Caco-2 (cell line): Measurements from ENCODE around the gene SESN1. TPM values are rescaled to one million over a fixed set of nuclear protein-coding genes. Genes with fewer than 3 reads are reported as not detected.

Experiments used
- BruUV-seq: library from RNA; stranded (reverse); fragments of 400-500 nt; replicated peaks from 2 replicates; lab custom pipeline; 2021; lab: Mats Ljungman, UMichigan
- CTCF ChIA-PET: fragments of 300-600 bp; sonication (Branson Sonifier 250); formaldehyde crosslinking; loops from one replicate; lab custom pipeline; 2022; ENCODE audit warnings: antibody characterized with exemption; lab: Charles Lee
- POLR2A ChIA-PET: fragments of 300-600 bp; sonication (Branson Sonifier 250); formaldehyde crosslinking; loops from one replicate; lab custom pipeline; 2022; ENCODE audit warnings: antibody characterized with exemption; lab: Charles Lee
- DNase-seq, 2 experiments: peaks; one replicate each; pipeline versions ENCODE4 v3.0.0 to v3.0.0-alpha.2; 2020 to 2022
- H3K27me3 ChIP-seq: replicated peaks from 2 replicates; pipeline ENCODE4 v1.6.0; 2011; ENCODE audit warnings: low read length; ENCODE audit not compliant: control insufficient read depth, insufficient read depth
- H3K36me3 ChIP-seq: 2 replicates; pipeline ENCODE4 v1.5.1; 2011; ENCODE audit warnings: low read length; ENCODE audit not compliant: control insufficient read depth, insufficient read depth
- H3K4me1 ChIP-seq: fragments of 250-450 bp; sonication (Bioruptor Pico); 2 replicates; pipeline ENCODE4 v1.5.1; 2020; ENCODE audit warnings: mild to moderate bottlenecking
- H3K4me3 ChIP-seq: 2 replicates; pipeline ENCODE4 v1.5.1; 2011; ENCODE audit warnings: low read depth, mild to moderate bottlenecking, control low read depth, low read length
- H3K9me3 ChIP-seq: fragments of 250-450 bp; sonication (Bioruptor Pico); 2 replicates; pipeline ENCODE4 v1.5.1; 2020; ENCODE audit warnings: mild to moderate bottlenecking, moderate library complexity
- H3K27ac Mint-ChIP-seq: one replicate; pipeline ENCODE4 v1.8.0; 2022; ENCODE audit warnings: mixed read lengths; ENCODE audit not compliant: unreplicated experiment
- H3K27me3 Mint-ChIP-seq: one replicate; pipeline ENCODE4 v1.8.0; 2022; ENCODE audit warnings: mixed read lengths; ENCODE audit not compliant: insufficient read depth, unreplicated experiment
- H3K36me3 Mint-ChIP-seq: one replicate; pipeline ENCODE4 v1.8.0; 2022; ENCODE audit warnings: mild to moderate bottlenecking, mixed read lengths; ENCODE audit not compliant: insufficient read depth, unreplicated experiment
- H3K4me1 Mint-ChIP-seq: one replicate; pipeline ENCODE4 v1.8.0; 2022; ENCODE audit warnings: low read depth, mixed read lengths; ENCODE audit not compliant: unreplicated experiment
- H3K4me3 Mint-ChIP-seq: one replicate; pipeline ENCODE4 v1.8.0; 2022; ENCODE audit warnings: mild to moderate bottlenecking, moderate library complexity, mixed read lengths; ENCODE audit not compliant: unreplicated experiment
- H3K9me3 Mint-ChIP-seq: one replicate; pipeline ENCODE4 v1.8.0; 2022; ENCODE audit warnings: mixed read lengths; ENCODE audit not compliant: unreplicated experiment
- intact Hi-C: fragments of 100-400 bp; cut with micrococcal nuclease; formaldehyde crosslinking; loops from one replicate; pipeline ENCODE4 v1.10.0; 2022; ENCODE audit not compliant: unreplicated experiment
- total RNA-seq: library from RNA; stranded (reverse); gene quantifications from 2 replicates; pipeline ENCODE4 v1.2.3, GENCODE V29; 2022
- TF ChIP-seq, protein P1 (sequence below), 2 experiments: fragments of 200-600 bp in 1 of 2; IDR thresholded peaks; 1 replicate in 1 of 2; 2 replicates in 1 of 2; pipeline versions ENCODE4 v1.5.1 to v1.8.0; 2011 to 2022; ENCODE audit warnings: antibody characterized with exemption in 1 of 2, control low read depth in 1 of 2, inconsistent platforms in 1 of 2, low read depth in 1 of 2, low read length in 1 of 2, mild to moderate bottlenecking in 1 of 2, moderate library complexity in 1 of 2; ENCODE audit not compliant: insufficient read depth in 1 of 2, severe bottlenecking in 1 of 2, unreplicated experiment in 1 of 2

The SESN1 gene
- total RNA-seq, 1 experiment from 2014 or later = 21.9 TPM

DNA sequence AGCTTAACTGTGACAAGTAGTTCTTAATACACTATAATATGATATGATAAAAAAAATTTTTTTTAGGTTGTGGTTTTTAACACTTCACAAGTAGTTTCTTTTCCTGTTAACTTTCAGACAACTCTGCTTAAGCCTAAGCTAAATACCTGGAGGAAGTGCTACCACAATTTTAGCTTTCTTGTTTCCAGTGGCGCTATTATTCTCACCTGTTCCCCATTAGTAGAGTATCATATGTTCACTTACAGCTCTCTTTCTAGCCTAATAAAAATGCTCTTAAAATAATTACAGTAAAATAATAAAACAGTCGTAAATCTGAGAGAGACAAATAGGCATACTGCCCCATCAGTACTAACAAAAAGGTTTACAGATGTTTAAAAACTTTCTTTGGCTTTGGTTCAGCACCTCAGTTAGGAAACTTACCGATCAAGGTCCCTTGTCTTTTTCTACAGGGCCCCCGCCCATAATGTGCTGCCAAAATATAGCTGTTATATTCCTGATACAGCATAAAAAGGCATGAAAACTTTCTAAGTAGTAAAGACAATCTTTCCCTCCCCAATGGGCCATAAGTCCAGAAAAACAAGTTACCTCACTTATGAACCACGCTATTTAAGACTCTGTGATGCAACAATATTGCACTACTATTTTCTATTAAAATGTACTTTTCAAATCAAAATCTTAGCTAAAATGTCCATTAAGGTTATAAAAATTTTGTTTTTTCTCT lies 57.9 kb downstream of the SESN1 start:
- no TSS peak for BruUV-seq
- no peak overlapping the region for H3K27ac Mint-ChIP-seq
- H3K4me1 Mint-ChIP-seq = peaks cover 24% of the 10 kb centered on the region
- DNase-seq = no peak
- H3K4me3 Mint-ChIP-seq = no peak overlapping the region
- H3K36me3 ChIP-seq = no peaks in the 10 kb centered on the region
- H3K4me1 ChIP-seq = peaks cover 45% of the 10 kb centered on the region
- H3K36me3 Mint-ChIP-seq = no peaks in the 10 kb centered on the region
- H3K9me3 ChIP-seq = no peaks in the 10 kb centered on the region
- ChIA-PET CTCF (no interaction called here), POLR2A (no interaction called here)
- intact Hi-C loops = no loop called here
- no peak overlapping the region for H3K4me3 ChIP-seq
- H3K9me3 Mint-ChIP-seq = no peaks in the 10 kb centered on the region
- no peaks in the 10 kb centered on the region for H3K27me3 Mint-ChIP-seq
- no peaks in the 10 kb centered on the region for H3K27me3 ChIP-seq
- TF ChIP-seq, protein P1, sequence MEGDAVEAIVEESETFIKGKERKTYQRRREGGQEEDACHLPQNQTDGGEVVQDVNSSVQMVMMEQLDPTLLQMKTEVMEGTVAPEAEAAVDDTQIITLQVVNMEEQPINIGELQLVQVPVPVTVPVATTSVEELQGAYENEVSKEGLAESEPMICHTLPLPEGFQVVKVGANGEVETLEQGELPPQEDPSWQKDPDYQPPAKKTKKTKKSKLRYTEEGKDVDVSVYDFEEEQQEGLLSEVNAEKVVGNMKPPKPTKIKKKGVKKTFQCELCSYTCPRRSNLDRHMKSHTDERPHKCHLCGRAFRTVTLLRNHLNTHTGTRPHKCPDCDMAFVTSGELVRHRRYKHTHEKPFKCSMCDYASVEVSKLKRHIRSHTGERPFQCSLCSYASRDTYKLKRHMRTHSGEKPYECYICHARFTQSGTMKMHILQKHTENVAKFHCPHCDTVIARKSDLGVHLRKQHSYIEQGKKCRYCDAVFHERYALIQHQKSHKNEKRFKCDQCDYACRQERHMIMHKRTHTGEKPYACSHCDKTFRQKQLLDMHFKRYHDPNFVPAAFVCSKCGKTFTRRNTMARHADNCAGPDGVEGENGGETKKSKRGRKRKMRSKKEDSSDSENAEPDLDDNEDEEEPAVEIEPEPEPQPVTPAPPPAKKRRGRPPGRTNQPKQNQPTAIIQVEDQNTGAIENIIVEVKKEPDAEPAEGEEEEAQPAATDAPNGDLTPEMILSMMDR (IDR thresholded peaks at IDR 0.05; ENCODE audit: insufficient read depth in 1 of 2, low read depth in 1 of 2, low read length in 1 of 2, severe bottlenecking in 1 of 2, unreplicated experiment in 1 of 2) = no peak

- Mint-ChIP-seq H3K9me3 (no peaks in the 10 kb centered on the region), H3K27me3 (no peaks in the 10 kb centered on the region), H3K4me1 (peaks cover 18% of the 10 kb centered on the region), H3K27ac (no peak overlapping the region), H3K4me3 (no peak overlapping the region), H3K36me3 (no peaks in the 10 kb centered on the region)
- no TSS peak for BruUV-seq
- TF ChIP-seq, protein P1 (IDR thresholded peaks at IDR 0.05; ENCODE audit: insufficient read depth in 1 of 2, low read depth in 1 of 2, low read length in 1 of 2, severe bottlenecking in 1 of 2, unreplicated experiment in 1 of 2) = no peak
- Histone ChIP-seq H3K27me3 (no peaks in the 10 kb centered on the region), H3K36me3 (no peaks in the 10 kb centered on the region), H3K9me3 (no peaks in the 10 kb centered on the region), H3K4me1 (peaks cover 34% of the 10 kb centered on the region), H3K4me3 (no peak overlapping the region)
- no peak for DNase-seq
- intact Hi-C loops = no loop called here
- ChIA-PET POLR2A (no interaction called here), CTCF (no interaction called here)
Measured at GRCh38 chr6:109034526-109034925, 60.1 kb downstream of the SESN1 start.

- CTCF ChIA-PET = no interaction called here
- POLR2A ChIA-PET = no interaction called here
- Mint-ChIP-seq H3K4me3 (no peak overlapping the region), H3K27ac (no peak overlapping the region), H3K4me1 (peaks cover 10% of the 10 kb centered on the region), H3K36me3 (no peaks in the 10 kb centered on the region), H3K9me3 (no peaks in the 10 kb centered on the region), H3K27me3 (no peaks in the 10 kb centered on the region)
- Histone ChIP-seq H3K4me3 (no peak overlapping the region), H3K4me1 (peaks cover 25% of the 10 kb centered on the region), H3K27me3 (no peaks in the 10 kb centered on the region), H3K9me3 (no peaks in the 10 kb centered on the region), H3K36me3 (no peaks in the 10 kb centered on the region)
- DNase-seq = no peak
- BruUV-seq = no TSS peak
- intact Hi-C loops = no loop called here
- TF ChIP-seq, protein P1 (IDR thresholded peaks at IDR 0.05; ENCODE audit: insufficient read depth in 1 of 2, low read depth in 1 of 2, low read length in 1 of 2, severe bottlenecking in 1 of 2, unreplicated experiment in 1 of 2) = no peak
Measured at GRCh38 chr6:109033655-109034054, 61.0 kb downstream of the SESN1 start.
